ENCODE data around the gene ZNF281.
"Not testable (repeated sequence)": the region's sequence is repeated elsewhere in the genome, so short reads cannot be mapped to it uniquely, and the experiment has no call there.

ZNF281 gene

DNA sequence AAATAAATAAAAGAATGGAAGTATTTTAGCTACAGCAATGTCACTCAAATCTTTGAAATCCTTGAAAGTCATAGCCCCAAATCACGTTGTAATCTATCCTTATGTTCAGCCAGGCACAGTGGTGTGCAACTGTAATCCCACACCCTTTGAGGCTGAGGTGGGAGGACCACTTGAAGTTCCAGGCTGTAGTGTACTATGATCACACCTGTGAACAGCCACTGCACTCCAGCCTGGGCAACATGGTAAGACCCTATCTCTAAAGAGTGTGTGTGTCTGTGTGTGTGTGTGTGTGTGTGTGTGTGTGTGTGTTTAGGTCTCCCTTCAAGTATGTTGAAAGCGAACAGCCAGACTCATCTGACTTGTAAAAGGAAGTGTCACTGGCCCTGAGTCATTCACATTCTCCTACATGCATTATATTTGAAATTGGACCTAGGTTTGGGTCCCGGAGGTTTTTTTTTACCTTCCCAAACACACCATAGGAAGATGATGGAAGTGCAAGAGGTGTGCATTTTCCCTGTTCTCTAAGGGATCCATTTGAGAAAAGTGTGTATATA, 50.1 kb downstream of the ZNF281 start:
- Histone ChIP-seq H3K27ac (no peak overlapping the region), H3K9me3 (ENCODE audit: low read depth, low read length) (no peaks in the 10 kb centered on the region), H3K4me3 (no peak overlapping the region), H3K36me3 (ENCODE audit: insufficient read depth, low read length) (no peaks in the 10 kb centered on the region), H3K9ac (ENCODE audit: insufficient read length) (no peak overlapping the region)
- DNase-seq (ENCODE audit: low read depth, low spot score): no peak
- TF ChIP-seq POLR2AphosphoS5 (IDR thresholded peaks at IDR 0.05; ENCODE audit: borderline replicate concordance, low read depth, low read length) (no peak), EZH2 (IDR thresholded peaks at IDR 0.05) (no peak), FOXP2 (optimal IDR thresholded peaks at IDR 0.05; ENCODE audit: control extremely low read depth, extremely low read length, insufficient read depth) (no peak)

DNA sequence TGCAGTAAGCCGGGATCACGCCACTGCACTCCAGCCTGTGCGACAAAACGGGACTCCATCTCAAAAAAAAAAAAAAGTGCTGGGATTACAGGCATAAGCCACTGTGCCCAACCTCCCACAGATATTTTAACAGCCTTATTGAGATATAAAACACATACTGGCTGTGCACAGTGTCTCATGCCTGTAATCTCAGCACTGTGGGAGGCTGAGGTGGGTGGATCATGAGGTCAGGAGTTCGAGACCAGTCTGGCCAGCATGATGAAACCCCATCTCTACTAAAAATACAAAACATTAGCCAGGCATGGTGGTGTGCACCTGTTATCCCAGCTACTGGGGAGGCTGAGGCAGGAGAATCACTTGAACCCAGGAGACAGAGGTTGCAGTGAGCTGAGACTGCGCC, 51.9 kb downstream of the ZNF281 start:
- not testable (repeated sequence) for H3K4me3 ChIP-seq; DNase-seq (ENCODE audit: low read depth, low spot score); H3K9me3 ChIP-seq (ENCODE audit: low read depth, low read length); H3K9ac ChIP-seq (ENCODE audit: insufficient read length); H3K27ac ChIP-seq; H3K36me3 ChIP-seq (ENCODE audit: insufficient read depth, low read length)

DNA sequence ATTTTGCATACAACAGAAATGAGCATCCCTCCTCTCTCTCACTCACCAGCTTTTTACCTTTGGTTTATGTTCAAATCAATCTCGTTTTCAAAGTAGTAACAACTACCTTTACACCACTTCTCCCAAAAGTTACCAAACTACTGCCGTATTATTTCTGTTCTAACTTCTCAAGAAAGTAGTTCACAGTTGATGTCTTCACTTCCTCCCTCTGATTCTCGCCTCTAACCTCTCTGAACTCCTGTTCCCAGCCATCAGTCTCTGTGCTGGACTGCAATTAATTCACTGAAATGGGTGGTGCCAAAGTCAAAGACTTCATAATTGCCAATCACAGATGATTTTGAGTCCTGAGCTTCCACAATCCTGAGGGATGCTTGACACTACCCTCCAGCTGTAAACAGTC, 54.0 kb downstream of the ZNF281 start:
- Histone ChIP-seq H3K27ac (no peak overlapping the region), H3K9me3 (ENCODE audit: low read depth, low read length) (no peaks in the 10 kb centered on the region), H3K9ac (ENCODE audit: insufficient read length) (no peak overlapping the region), H3K36me3 (ENCODE audit: insufficient read depth, low read length) (no peaks in the 10 kb centered on the region), H3K4me3 (no peak overlapping the region)
- TF ChIP-seq FOXP2 (optimal IDR thresholded peaks at IDR 0.05; ENCODE audit: control extremely low read depth, extremely low read length, insufficient read depth): no peak
- no peak for TF ChIP-seq POLR2AphosphoS5 (IDR thresholded peaks at IDR 0.05; ENCODE audit: borderline replicate concordance, low read depth, low read length)
- TF ChIP-seq EZH2 (IDR thresholded peaks at IDR 0.05): no peak
- DNase-seq (ENCODE audit: low read depth, low spot score): no peak
